Lower lobe of right lung (tissue), 2 donors: ENCODE results near the gene MCM3AP. TPM values are rescaled to one million over a fixed set of nuclear protein-coding genes. Genes with fewer than 3 reads are reported as not detected.

ENCODE experiments used
- ATAC-seq, 2 donors: fragments of 200-7000 bp; cut with Tn5 transposase; one replicate each; pipeline ENCODE4 v1.9.1; 2020 to 2022; ENCODE audit warnings: mild to moderate bottlenecking in 2 of 2, moderate library complexity in 2 of 2
- DNase-seq: peaks from one replicate; pipeline ENCODE4 v3.0.0-alpha.2; 2020
- H3K27ac ChIP-seq: fragments of 200-600 bp; one replicate; pipeline ENCODE4 v1.8.0; 2022
- H3K27me3 ChIP-seq: fragments of 200-600 bp; one replicate; pipeline ENCODE4 v1.8.0; 2022; ENCODE audit warnings: low read depth
- H3K36me3 ChIP-seq: fragments of 200-600 bp; one replicate; pipeline ENCODE4 v1.8.0; 2022; ENCODE audit warnings: mild to moderate bottlenecking
- H3K4me1 ChIP-seq: fragments of 200-600 bp; one replicate; pipeline ENCODE4 v1.8.0; 2022
- H3K4me3 ChIP-seq: fragments of 200-600 bp; one replicate; pipeline ENCODE4 v1.8.0; 2022; ENCODE audit warnings: mild to moderate bottlenecking
- H3K9me3 ChIP-seq: fragments of 200-600 bp; one replicate; pipeline ENCODE4 v1.8.0; 2022
- CTCF ChIP-seq: fragments of 200-600 bp; IDR thresholded peaks from one replicate; pipeline ENCODE4 v1.8.0; 2022; ENCODE audit warnings: antibody characterized with exemption, mild to moderate bottlenecking
- intact Hi-C: fragments of 100-400 bp; cut with DNase I; formaldehyde crosslinking; loops from one replicate; pipeline ENCODE4 v1.11.0; 2022
- total RNA-seq: library from RNA; stranded (reverse); fragmentation: NEBNext Ultra II Directional; extraction: Animal tissue kit (Norgen Biotek cat#: 25700); gene quantifications from one replicate; pipeline ENCODE4 v1.2.1, GENCODE V29; 2021
- donor health status: DM: no; HTN: yes; CAD: no; lungs with severe emphysema.

The MCM3AP gene
- total RNA-seq, 1 donor from 2014 or later, result 96.2 TPM

- no peaks in the 10 kb centered on the region for H3K4me1 ChIP-seq
- ATAC-seq, result no peak
- H3K27me3 ChIP-seq, result no peaks in the 10 kb centered on the region
- DNase-seq, result no peak
- no peaks in the 10 kb centered on the region for H3K9me3 ChIP-seq
- H3K4me3 ChIP-seq, result no peak overlapping the region
- H3K36me3 ChIP-seq, result peaks cover 97% of the 10 kb centered on the region
- no peak for TF ChIP-seq CTCF
- intact Hi-C loops, result no loop called here
- no peak overlapping the region for H3K27ac ChIP-seq
These were observed 18.5 kb downstream of the MCM3AP start for GRCh38 chr21:46266946-46267345.

GRCh38 chr21:46265736-46266525, 19.5 kb downstream of the MCM3AP start:
- H3K9me3 ChIP-seq, result no peaks in the 10 kb centered on the region
- H3K4me3 ChIP-seq, result no peak overlapping the region
- intact Hi-C loops, result no loop called here
- H3K27me3 ChIP-seq, result no peaks in the 10 kb centered on the region
- no peak for TF ChIP-seq CTCF
- ATAC-seq (no peak), DNase-seq (no peak)
- no peaks in the 10 kb centered on the region for H3K4me1 ChIP-seq
- no peak overlapping the region for H3K27ac ChIP-seq
- peaks cover 97% of the 10 kb centered on the region for H3K36me3 ChIP-seq

- Histone ChIP-seq H3K27ac (no peak overlapping the region), H3K27me3 (no peaks in the 10 kb centered on the region), H3K36me3 (peaks cover 97% of the 10 kb centered on the region), H3K4me1 (no peaks in the 10 kb centered on the region), H3K9me3 (no peaks in the 10 kb centered on the region), H3K4me3 (no peak overlapping the region)
- intact Hi-C loops, result no loop called here
- DNase-seq (no peak), ATAC-seq (peak; percentile 26 to 37)
- TF ChIP-seq CTCF, result no peak
These were observed 20.7 kb downstream of the MCM3AP start for GRCh38 chr21:46264690-46265144.

- Histone ChIP-seq H3K9me3 (no peaks in the 10 kb centered on the region), H3K27me3 (no peaks in the 10 kb centered on the region), H3K36me3 (peaks cover 97% of the 10 kb centered on the region), H3K4me1 (no peaks in the 10 kb centered on the region), H3K4me3 (no peak overlapping the region), H3K27ac (no peak overlapping the region)
- DNase-seq, result no peak
- intact Hi-C loops, result no loop called here
- no peak for TF ChIP-seq CTCF
- peak in 1 of 2 donors; percentile 5 for ATAC-seq
These were observed 21.2 kb downstream of the MCM3AP start for GRCh38 chr21:46264046-46264689.

GRCh38 chr21:46256501-46256994, 28.9 kb downstream of the MCM3AP start:
- H3K36me3 ChIP-seq, result peaks cover 100% of the 10 kb centered on the region
- H3K4me3 ChIP-seq, result no peak overlapping the region
- ATAC-seq (no peak), DNase-seq (no peak)
- H3K4me1 ChIP-seq, result no peaks in the 10 kb centered on the region
- intact Hi-C loops, result no loop called here
- no peak overlapping the region for H3K27ac ChIP-seq
- no peaks in the 10 kb centered on the region for H3K27me3 ChIP-seq
- H3K9me3 ChIP-seq, result no peaks in the 10 kb centered on the region
- no peak for TF ChIP-seq CTCF
